Testis (tissue), 2 donors: ENCODE measurements around the gene RUNX1.

Experiments
- CTCF ChIP-seq, 3 experiments: fragments of 450-650 bp in 2 of 3; fragments of 200-600 bp in 1 of 3; sonication (generic) in 1 of 3; IDR thresholded peaks; one replicate each; pipeline ENCODE4 v1.5.1; 2016 to 2019; ENCODE audit warnings: antibody characterized with exemption in 3 of 3, mild to moderate bottlenecking in 2 of 3, moderate library complexity in 1 of 3
- POLR2A ChIP-seq: fragments of 450-650 bp; IDR thresholded peaks from one replicate; pipeline ENCODE4 v1.6.1; 2017; ENCODE audit warnings: antibody characterized with exemption, mild to moderate bottlenecking, moderate library complexity

- TF ChIP-seq CTCF (IDR thresholded peaks at IDR 0.05) (no peak), POLR2A (no peak)
Observed at GRCh38 chr21:35086357-35086756, 37.3 kb upstream of the RUNX1 start.
